H1 (cell line): Measurements from ENCODE around the gene ZNF692. TPM values are rescaled to one million over a fixed set of nuclear protein-coding genes. Genes with fewer than 3 reads are reported as not detected.

Experiments
- CTCF ChIA-PET: fragments of 300-600 bp; sonication (Branson Sonifier 250); formaldehyde crosslinking; loops from one replicate; lab custom pipeline; 2021; ENCODE audit not compliant: partially characterized antibody; lab: Charles Lee
- POLR2A ChIA-PET: fragments of 300-600 bp; sonication (Branson Sonifier 250); formaldehyde crosslinking; loops from one replicate; lab custom pipeline; 2021; ENCODE audit warnings: inconsistent platforms; ENCODE audit not compliant: partially characterized antibody; lab: Charles Lee
- DNase-seq, 2 experiments: peaks; one replicate each; pipeline versions ENCODE4 v3.0.0 to v3.0.0-alpha.2; 2010 to 2022; ENCODE audit warnings: low spot score in 2 of 2, low read depth in 1 of 2, mixed read lengths in 1 of 2
- FAIRE-seq: peaks from 2 replicates; lab custom pipeline; 2011; peaks lifted over from hg19 to GRCh38; lab: Jason Lieb, UNC
- H2AFZ ChIP-seq: 2 replicates; pipeline ENCODE4 v1.8.1; 2012; ENCODE audit warnings: low read length, inconsistent platforms
- H2AK5ac ChIP-seq: 2 replicates; pipeline ENCODE4 v1.6.1; 2013; ENCODE audit warnings: low read depth, low read length
- H2BK120ac ChIP-seq: replicated peaks from 2 replicates; pipeline ENCODE3; 2013; ENCODE audit warnings: low read depth, low read length, inconsistent platforms
- H2BK12ac ChIP-seq: 2 replicates; pipeline ENCODE4 v1.6.1; 2013; ENCODE audit warnings: low read depth, low read length
- H2BK15ac ChIP-seq: 2 replicates; pipeline ENCODE4 v1.6.1; 2013; ENCODE audit warnings: low read length
- H2BK20ac ChIP-seq: 2 replicates; pipeline ENCODE4 v1.6.1; 2013; ENCODE audit warnings: low read length
- H2BK5ac ChIP-seq: 2 replicates; pipeline ENCODE4 v1.6.1; 2013; ENCODE audit warnings: low read depth, low read length
- H3K14ac ChIP-seq: 2 replicates; pipeline ENCODE4 v1.6.1; 2013; ENCODE audit warnings: inconsistent platforms; ENCODE audit not compliant: insufficient read length
- H3K18ac ChIP-seq: 2 replicates; pipeline ENCODE4 v1.6.1; 2013; ENCODE audit warnings: low read length; ENCODE audit errors: extremely low read depth
- H3K23ac ChIP-seq: 2 replicates; pipeline ENCODE4 v1.6.1; 2013; ENCODE audit warnings: inconsistent platforms; ENCODE audit not compliant: insufficient read length
- H3K23me2 ChIP-seq: 2 replicates; pipeline ENCODE4 v1.6.1; 2013; ENCODE audit warnings: low read depth, low read length
- H3K27ac ChIP-seq: 2 replicates; pipeline ENCODE4 v1.6.1; 2011; ENCODE audit warnings: low read depth, low read length, inconsistent platforms
- H3K27me3 ChIP-seq, 4 experiments: replicated peaks in 1 of 4; 1 replicate in 1 of 4; 2 replicates in 3 of 4; pipeline versions ENCODE4 v1.6.1 to v1.8.1; 2011 to 2013; ENCODE audit warnings: low read length in 3 of 4, mild to moderate bottlenecking in 3 of 4, inconsistent platforms in 2 of 4, mixed read lengths in 2 of 4, moderate library complexity in 1 of 4; ENCODE audit not compliant: control insufficient read depth in 3 of 4, insufficient read depth in 3 of 4; ENCODE audit errors: extremely low read depth in 1 of 4
- H3K36me3 ChIP-seq, 4 experiments: 2 replicates each; pipeline versions ENCODE4 v1.6.1 to v1.8.1; 2011 to 2013; ENCODE audit warnings: mild to moderate bottlenecking in 4 of 4, low read length in 3 of 4, moderate library complexity in 2 of 4, control low read depth in 1 of 4, inconsistent platforms in 1 of 4; ENCODE audit not compliant: insufficient read depth in 4 of 4, control insufficient read depth in 2 of 4
- H3K4ac ChIP-seq: replicated peaks from 2 replicates; pipeline ENCODE3; 2013; ENCODE audit warnings: low read length, low read depth, mixed read lengths, inconsistent platforms; ENCODE audit not compliant: insufficient read length
- H3K4me1 ChIP-seq, 4 experiments: replicated peaks in 1 of 4; 1 replicate in 1 of 4; 2 replicates in 3 of 4; pipeline versions ENCODE4 v1.6.1 to v1.8.1; 2011 to 2013; ENCODE audit warnings: low read length in 3 of 4, inconsistent platforms in 2 of 4, mixed read lengths in 1 of 4; ENCODE audit not compliant: insufficient read depth in 4 of 4, control insufficient read depth in 3 of 4
- H3K4me2 ChIP-seq, 2 experiments: 2 replicates each; pipeline versions ENCODE4 v1.6.1 to v1.8.1; 2011 to 2013; ENCODE audit warnings: low read depth in 2 of 2, low read length in 2 of 2, control low read depth in 1 of 2, inconsistent platforms in 1 of 2, mild to moderate bottlenecking in 1 of 2; ENCODE audit not compliant: insufficient read depth in 1 of 2
- H3K4me3 ChIP-seq, 4 experiments: fragments of 200-600, 300-600 bp in 1 of 4; sonication (generic), shearing (Covaris generic), sonication (Bioruptor Twin) in 1 of 4; 2 replicates each; pipeline versions ENCODE4 v1.5.1 to v1.8.1; 2011 to 2016; ENCODE audit warnings: low read length in 4 of 4, low read depth in 3 of 4, control low read depth in 2 of 4, inconsistent platforms in 2 of 4, mild to moderate bottlenecking in 2 of 4, mixed read lengths in 1 of 4, moderate library complexity in 1 of 4; ENCODE audit not compliant: insufficient read depth in 2 of 4; ENCODE audit errors: extremely low read depth in 1 of 4
- H3K56ac ChIP-seq: replicated peaks from 2 replicates; pipeline ENCODE3; 2013; ENCODE audit warnings: low read depth, mild to moderate bottlenecking, mixed read lengths, low read length, inconsistent platforms; ENCODE audit not compliant: insufficient read length
- H3K79me1 ChIP-seq: 2 replicates; pipeline ENCODE4 v1.6.1; 2013; ENCODE audit warnings: low read depth, low read length, control low read depth
- H3K79me2 ChIP-seq, 2 experiments: 2 replicates each; pipeline versions ENCODE4 v1.6.1 to v1.8.1; 2012 to 2013; ENCODE audit warnings: low read length in 2 of 2, mild to moderate bottlenecking in 2 of 2, inconsistent platforms in 1 of 2; ENCODE audit not compliant: insufficient read depth in 2 of 2, control insufficient read depth in 1 of 2
- H3K9ac ChIP-seq, 4 experiments: replicated peaks in 1 of 4; 1 replicate in 1 of 4; 2 replicates in 3 of 4; pipeline versions ENCODE4 v1.6.1 to v1.8.1; 2011 to 2013; ENCODE audit warnings: low read depth in 3 of 4, low read length in 3 of 4, control low read depth in 2 of 4, mild to moderate bottlenecking in 2 of 4, moderate library complexity in 2 of 4, inconsistent platforms in 1 of 4; ENCODE audit errors: extremely low read depth in 1 of 4
- H3K9me3 ChIP-seq, 2 experiments: 2 replicates each; pipeline versions ENCODE4 v1.6.1 to v1.8.1; 2012 to 2013; ENCODE audit warnings: mild to moderate bottlenecking in 2 of 2, moderate library complexity in 2 of 2, control low read depth in 1 of 2, inconsistent platforms in 1 of 2, low read depth in 1 of 2, low read length in 1 of 2, mixed read lengths in 1 of 2; ENCODE audit not compliant: insufficient read depth in 2 of 2
- H4K20me1 ChIP-seq, 2 experiments: replicated peaks in 1 of 2; 2 replicates each; pipeline versions ENCODE3 to v1.8.1; 2011 to 2013; ENCODE audit warnings: inconsistent platforms in 2 of 2, low read length in 2 of 2, mild to moderate bottlenecking in 1 of 2; ENCODE audit not compliant: insufficient read depth in 2 of 2, control insufficient read depth in 1 of 2
- H4K5ac ChIP-seq: 2 replicates; pipeline ENCODE4 v1.6.1; 2013; ENCODE audit warnings: low read length, low read depth, mixed read lengths, inconsistent platforms; ENCODE audit not compliant: insufficient read length
- H4K8ac ChIP-seq: 2 replicates; pipeline ENCODE4 v1.8.0; 2013; ENCODE audit warnings: mild to moderate bottlenecking, moderate library complexity, low read length, inconsistent platforms; ENCODE audit not compliant: insufficient read depth; ENCODE audit errors: extremely low read depth
- H4K91ac ChIP-seq: replicated peaks from 2 replicates; pipeline ENCODE3; 2013; ENCODE audit warnings: low read length, mixed read lengths, inconsistent platforms; ENCODE audit not compliant: insufficient read length
- CBX5 ChIP-seq: fragments of 300-800, 300-1000 bp; sonication (generic); IDR thresholded peaks from 2 replicates; pipeline ENCODE4 v1.7.1; 2016; ENCODE audit warnings: antibody characterized with exemption, low read length, low read depth
- CEBPB ChIP-seq: IDR thresholded peaks from 2 replicates; pipeline ENCODE4 v1.6.1; 2012; ENCODE audit warnings: low read depth, low read length
- EGR1 ChIP-seq: IDR thresholded peaks from 2 replicates; pipeline ENCODE4 v1.6.1; 2011; ENCODE audit warnings: low read depth, low read length, borderline replicate concordance
- FOSL1 ChIP-seq: IDR thresholded peaks from 2 replicates; pipeline ENCODE4 v1.6.1; 2011; ENCODE audit warnings: mild to moderate bottlenecking, low read depth, low read length, moderate library complexity; ENCODE audit not compliant: insufficient read depth
- GTF2F1 ChIP-seq: IDR thresholded peaks from 2 replicates; pipeline ENCODE4 v1.6.1; 2012; ENCODE audit warnings: low read depth, low read length, improper control_type of control experiment, borderline replicate concordance
- KDM4A ChIP-seq: IDR thresholded peaks from one replicate; pipeline ENCODE4 v1.7.1; 2012; ENCODE audit warnings: low read depth, mild to moderate bottlenecking, moderate library complexity, low read length, inconsistent platforms; ENCODE audit not compliant: severe bottlenecking
- POLR2AphosphoS5 ChIP-seq: IDR thresholded peaks from 2 replicates; pipeline ENCODE4 v1.6.1; 2011; ENCODE audit warnings: low read depth, low read length
- RBBP5 ChIP-seq: IDR thresholded peaks from 2 replicates; pipeline ENCODE4 v1.7.1; 2012; ENCODE audit warnings: low read depth, mild to moderate bottlenecking, inconsistent platforms, low read length, moderate library complexity, borderline replicate concordance
- SAP30 ChIP-seq: fragments of 300-600 bp; sonication (generic); IDR thresholded peaks from 2 replicates; pipeline ENCODE4 v1.7.1; 2012; ENCODE audit warnings: low read length, moderate library complexity, mild to moderate bottlenecking, inconsistent platforms; ENCODE audit not compliant: insufficient read depth, insufficient replicate concordance
- SIX5 ChIP-seq: IDR thresholded peaks from 2 replicates; pipeline ENCODE4 v1.6.1; 2011; ENCODE audit warnings: mild to moderate bottlenecking, low read depth, low read length
- ZNF274 ChIP-seq: IDR thresholded peaks from 2 replicates; pipeline ENCODE4 v1.7.0; 2012; ENCODE audit warnings: low read length, borderline replicate concordance; ENCODE audit errors: extremely low read depth
- WGBS, 2 experiments: shearing (Covaris generic) in 1 of 2; methylation state at CpG; one replicate each; pipeline versions ENCODE4 v1.1.6 to v1.1.7; 2013 to 2015; ENCODE audit warnings: low lambda C conversion rate in 2 of 2, mixed read lengths in 2 of 2, inconsistent platforms in 1 of 2, low coverage in 1 of 2, missing lambda C conversion rate in 1 of 2; ENCODE audit not compliant: insufficient replicate concordance in 2 of 2, insufficient coverage in 1 of 2, insufficient read length in 1 of 2; ENCODE audit errors: extremely low coverage in 1 of 2, missing lambda C conversion rate in 1 of 2; 5-methylcytosine and 5-hydroxymethylcytosine counted together
- polyA plus RNA-seq, 7 experiments: library from polyadenylated mRNA; depleted of rRNA in 3 of 7; stranded (reverse) in 5 of 7; unstranded in 2 of 7; fragments of >200 nt in 5 of 7; fragments of 200-250 nt in 2 of 7; gene quantifications; 1 replicate in 5 of 7; 2 replicates in 1 of 7; 4 replicates in 1 of 7; pipeline versions ENCODE4 v1.2.1 to v1.2.3, GENCODE V29; 2011 to 2013; ENCODE audit warnings: missing spikeins in 2 of 7, mixed read lengths in 2 of 7
- total RNA-seq: library from RNA; stranded (reverse); fragmentation: NEBNext Ultra II Directional; extraction: Animal tissue kit (Norgen Biotek cat#: 25700); gene quantifications from 2 replicates; pipeline ENCODE4 v1.2.1, GENCODE V29; 2021

Gene ZNF692
- total and polyA plus RNA-seq, 2 of the 8 experiments (the other 6 are each of a cell fraction or from before 2014, with no cell fraction given) = 38.4 to 52.3 TPM

DNA sequence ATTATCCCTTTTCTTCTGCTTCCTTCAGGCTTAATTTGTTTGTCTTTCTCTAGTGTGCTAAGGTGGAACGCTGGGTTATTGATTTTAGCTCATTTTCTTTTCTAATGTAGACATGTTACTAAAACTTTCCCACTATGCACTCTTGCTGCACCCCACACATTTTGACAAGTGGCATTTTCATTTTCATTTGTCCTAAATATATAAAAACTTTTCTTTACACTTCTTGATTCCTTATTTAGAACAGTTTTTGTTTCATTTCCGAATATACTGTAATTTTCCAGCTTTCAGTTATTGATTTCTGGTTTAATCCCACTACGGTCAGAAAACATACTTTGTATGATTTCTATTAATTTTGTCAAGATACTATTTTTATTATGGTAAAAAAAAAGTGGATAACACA is 58.4 kb downstream of the ZNF692 start:
- H3K36me3 ChIP-seq = no peaks in the 10 kb centered on the region
- no peak overlapping the region for H2BK120ac ChIP-seq
- H3K9ac ChIP-seq = no peak overlapping the region
- POLR2A ChIA-PET = no interaction called here
- H2BK12ac ChIP-seq = no peak overlapping the region
- no peak overlapping the region for H2BK20ac ChIP-seq
- H2AFZ ChIP-seq = no peak overlapping the region
- H3K23me2 ChIP-seq = no peaks in the 10 kb centered on the region
- no peak overlapping the region for H3K56ac ChIP-seq
- TF ChIP-seq GTF2F1 (no peak), EGR1 (no peak), FOSL1 (no peak), CBX5 (no peak), KDM4A (no peak), POLR2AphosphoS5 (no peak), SIX5 (no peak), CEBPB (no peak), SAP30 (no peak), RBBP5 (no peak), ZNF274 (no peak)
- H3K27ac ChIP-seq = no peak overlapping the region
- FAIRE-seq = no peak
- peaks cover 41 to 65% of the 10 kb centered on the region in 2 experiments for H3K9me3 ChIP-seq
- H4K91ac ChIP-seq = no peak overlapping the region
- no peaks in the 10 kb centered on the region for H3K79me2 ChIP-seq
- H3K4me1 ChIP-seq = no peaks in the 10 kb centered on the region
- CTCF ChIA-PET = no interaction called here
- no peaks in the 10 kb centered on the region for H3K79me1 ChIP-seq
- H3K4me2 ChIP-seq = no peak overlapping the region
- H2AK5ac ChIP-seq = no peak overlapping the region
- H3K18ac ChIP-seq = no peak overlapping the region
- no peak overlapping the region for H2BK15ac ChIP-seq
- DNase-seq = no peak
- no peaks in the 10 kb centered on the region for H3K27me3 ChIP-seq
- no peak overlapping the region for H3K4me3 ChIP-seq
- no peak overlapping the region for H3K23ac ChIP-seq
- no peaks in the 10 kb centered on the region for H4K20me1 ChIP-seq
- no peak overlapping the region for H3K14ac ChIP-seq
- H3K4ac ChIP-seq = no peak overlapping the region
- WGBS, 2 experiments = 82% methylated on average over 3 of the region's 3 CpGs; no CpG with 5 or more reads in 1 of the 2 experiments
- no peak overlapping the region for H4K5ac ChIP-seq
- H4K8ac ChIP-seq = no peak overlapping the region
- H2BK5ac ChIP-seq = no peak overlapping the region
